ENCODE data around the gene BTN2A1. TPM values are rescaled to one million over a fixed set of nuclear protein-coding genes. Genes with fewer than 3 reads are reported as not detected.
"Not testable (repeated sequence)": the region's sequence is repeated elsewhere in the genome, so short reads cannot be mapped to it uniquely, and the experiment has no call there.

The BTN2A1 gene
- total RNA-seq, 1 donor from 2014 or later = 41.6 TPM

DNA sequence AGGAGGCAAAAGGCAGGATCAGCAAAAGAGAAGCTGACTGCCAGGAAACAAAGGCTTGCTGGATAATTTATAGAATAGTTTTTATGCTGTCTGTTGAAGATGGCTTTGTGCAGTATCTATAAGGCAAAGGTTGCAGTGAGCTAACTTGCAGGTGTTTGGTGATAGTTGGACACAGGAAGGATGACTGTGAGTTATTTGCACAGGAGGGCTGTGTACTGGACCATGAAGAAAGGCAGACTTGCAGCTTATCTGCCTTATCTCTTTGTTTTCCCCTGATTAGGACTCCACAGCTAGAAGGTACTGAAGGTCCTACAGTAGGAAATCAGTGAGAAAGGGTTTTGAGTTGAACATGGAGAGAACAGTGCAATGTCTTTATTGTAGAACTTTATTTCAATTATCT is 44.4 kb downstream of the BTN2A1 start:
- Mint-ChIP-seq H3K27me3 (ENCODE audit: unreplicated experiment) (peaks cover 13% of the 10 kb centered on the region), H3K36me3 (ENCODE audit: unreplicated experiment) (no peaks in the 10 kb centered on the region), H3K4me3 (ENCODE audit: unreplicated experiment) (peak overlapping the region; percentile 78), H3K4me1 (ENCODE audit: low read depth, unreplicated experiment) (peaks cover 2% of the 10 kb centered on the region), H3K9me3 (ENCODE audit: unreplicated experiment) (no peaks in the 10 kb centered on the region), H3K27ac (ENCODE audit: unreplicated experiment) (no peak overlapping the region)
- DNase-seq = no peak
- TF ChIP-seq CTCF (IDR thresholded peaks at IDR 0.05; ENCODE audit: partially characterized antibody, unreplicated experiment) = no peak

GRCh38 chr6:26502626-26503025 is 44.9 kb downstream of the BTN2A1 start:
- DNase-seq = no peak
- H3K4me3 Mint-ChIP-seq (ENCODE audit: unreplicated experiment) = no peak overlapping the region
- TF ChIP-seq CTCF (IDR thresholded peaks at IDR 0.05; ENCODE audit: partially characterized antibody, unreplicated experiment) = no peak
- no peaks in the 10 kb centered on the region for H3K36me3 Mint-ChIP-seq (ENCODE audit: unreplicated experiment)
- H3K27ac Mint-ChIP-seq (ENCODE audit: unreplicated experiment) = no peak overlapping the region
- H3K27me3 Mint-ChIP-seq (ENCODE audit: unreplicated experiment) = peaks cover 13% of the 10 kb centered on the region
- H3K9me3 Mint-ChIP-seq (ENCODE audit: unreplicated experiment) = no peaks in the 10 kb centered on the region
- H3K4me1 Mint-ChIP-seq (ENCODE audit: low read depth, unreplicated experiment) = peaks cover 2% of the 10 kb centered on the region

GRCh38 chr6:26507658-26508057 is 49.9 kb downstream of the BTN2A1 start:
- Mint-ChIP-seq H3K4me3 (ENCODE audit: unreplicated experiment) (no peak overlapping the region), H3K4me1 (ENCODE audit: low read depth, unreplicated experiment) (no peaks in the 10 kb centered on the region), H3K36me3 (ENCODE audit: unreplicated experiment) (peaks cover 7% of the 10 kb centered on the region), H3K27me3 (ENCODE audit: unreplicated experiment) (peaks cover 6% of the 10 kb centered on the region), H3K9me3 (ENCODE audit: unreplicated experiment) (no peaks in the 10 kb centered on the region), H3K27ac (ENCODE audit: unreplicated experiment) (no peak overlapping the region)
- no peak for TF ChIP-seq CTCF (IDR thresholded peaks at IDR 0.05; ENCODE audit: partially characterized antibody, unreplicated experiment)
- DNase-seq = no peak

GRCh38 chr6:26511033-26511432 is 53.3 kb downstream of the BTN2A1 start:
- H3K27me3 Mint-ChIP-seq (ENCODE audit: unreplicated experiment); H3K9me3 Mint-ChIP-seq (ENCODE audit: unreplicated experiment); H3K27ac Mint-ChIP-seq (ENCODE audit: unreplicated experiment); H3K36me3 Mint-ChIP-seq (ENCODE audit: unreplicated experiment); H3K4me3 Mint-ChIP-seq (ENCODE audit: unreplicated experiment); H3K4me1 Mint-ChIP-seq (ENCODE audit: low read depth, unreplicated experiment); DNase-seq: not testable (repeated sequence)

DNA sequence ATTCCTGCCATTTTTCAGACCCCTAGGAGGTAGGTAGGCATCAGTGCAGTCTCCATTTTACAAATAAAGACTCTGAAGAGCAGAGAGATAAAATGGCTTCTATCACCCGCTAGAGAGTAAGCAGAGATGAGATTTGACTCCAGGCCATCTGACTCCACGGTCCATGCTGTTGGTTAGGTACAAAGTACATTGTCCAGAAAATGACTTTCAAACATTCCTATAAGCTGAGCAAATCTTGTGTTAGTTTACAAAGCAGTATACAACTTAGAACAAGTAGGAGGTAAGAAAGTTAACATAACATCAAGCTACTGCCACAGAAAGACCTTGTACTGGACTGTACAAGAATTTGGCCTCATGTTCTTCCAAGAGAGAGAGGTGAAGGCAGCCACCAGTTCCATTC is 57.2 kb downstream of the BTN2A1 start:
- Mint-ChIP-seq H3K9me3 (ENCODE audit: unreplicated experiment) (no peaks in the 10 kb centered on the region), H3K27me3 (ENCODE audit: unreplicated experiment) (no peaks in the 10 kb centered on the region), H3K27ac (ENCODE audit: unreplicated experiment) (no peak overlapping the region)

More for the DNA sequence above, 57.2 kb downstream of the BTN2A1 start:
- Mint-ChIP-seq H3K36me3 (ENCODE audit: unreplicated experiment) (peaks cover under 1% of the 10 kb centered on the region), H3K4me1 (ENCODE audit: low read depth, unreplicated experiment) (no peaks in the 10 kb centered on the region), H3K4me3 (ENCODE audit: unreplicated experiment) (no peak overlapping the region)
- DNase-seq = no peak
- no peak for TF ChIP-seq CTCF (IDR thresholded peaks at IDR 0.05; ENCODE audit: partially characterized antibody, unreplicated experiment)

All from glutamatergic neuron (in vitro differentiated cells).